C1 segment of cervical spinal cord (tissue), 14 donors: ENCODE results near the gene KCNJ6.
"Not testable (repeated sequence)": the region's sequence is repeated elsewhere in the genome, so short reads cannot be mapped to it uniquely, and the experiment has no call there.

Source experiments
- DNase-seq, 14 donors: peaks; one replicate each; lab custom pipeline; 2025; lab: John Stamatoyannopoulos, UW

KCNJ6 gene

DNA sequence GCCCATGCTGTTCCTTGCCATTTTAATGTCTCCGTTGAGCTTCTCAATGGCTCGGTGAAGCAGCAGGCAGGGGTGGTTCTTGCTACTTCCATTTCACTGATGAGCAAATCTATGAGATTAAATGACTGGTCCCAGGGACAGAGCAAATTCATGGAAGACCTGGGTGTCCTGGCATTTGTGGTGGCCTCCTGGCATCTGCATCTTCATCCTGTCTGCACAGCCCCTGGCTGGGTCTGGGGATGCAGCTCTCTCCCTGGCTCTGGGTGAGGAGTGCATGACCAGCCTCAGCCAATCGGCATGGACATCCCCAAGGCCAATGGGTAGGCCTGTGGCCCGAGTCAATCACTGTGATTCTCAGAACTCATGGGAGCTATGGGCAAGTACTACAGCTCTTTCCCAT is 261.7 kb downstream of the KCNJ6 start:
- DNase-seq: no peak

DNA sequence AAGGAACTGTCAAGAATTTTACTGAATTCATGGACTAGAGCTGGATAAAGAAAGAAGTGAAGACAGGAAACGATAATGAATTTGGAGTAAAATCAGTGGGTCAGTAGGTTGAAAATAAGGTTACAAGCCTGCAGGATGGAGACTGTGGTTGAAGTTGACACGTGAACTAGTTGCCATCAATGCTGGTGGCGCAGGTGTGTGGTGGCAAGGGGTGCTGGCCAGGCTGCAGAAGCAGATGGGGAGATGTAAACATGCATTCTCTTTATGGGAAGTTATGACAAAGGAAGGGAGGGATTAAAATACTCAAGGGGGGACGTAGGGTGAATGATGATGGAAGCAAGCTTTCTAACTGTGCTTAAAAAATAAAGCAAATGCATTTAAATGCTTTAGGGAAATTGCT is 263.1 kb downstream of the KCNJ6 start:
- DNase-seq: no peak

DNA sequence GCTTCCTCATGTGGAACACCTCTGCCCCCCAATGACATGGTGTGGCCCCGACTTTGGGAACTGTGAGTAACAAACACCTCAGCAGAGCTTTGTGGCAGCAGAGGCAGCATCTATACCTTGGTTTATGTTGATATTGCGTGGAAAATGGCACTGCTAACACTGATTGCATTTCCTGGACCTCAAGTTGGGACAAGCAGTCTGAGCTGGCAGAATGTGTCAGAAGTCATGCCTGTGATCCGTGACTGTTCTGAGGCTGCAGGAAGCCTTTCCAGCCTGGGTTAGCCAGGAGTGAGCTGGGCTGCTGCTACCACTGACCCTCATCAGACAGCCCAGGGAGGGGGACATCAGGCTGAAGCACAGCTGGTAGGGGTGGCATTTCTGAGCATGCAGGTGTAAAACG is 268.5 kb downstream of the KCNJ6 start:
- DNase-seq: no peak

DNA sequence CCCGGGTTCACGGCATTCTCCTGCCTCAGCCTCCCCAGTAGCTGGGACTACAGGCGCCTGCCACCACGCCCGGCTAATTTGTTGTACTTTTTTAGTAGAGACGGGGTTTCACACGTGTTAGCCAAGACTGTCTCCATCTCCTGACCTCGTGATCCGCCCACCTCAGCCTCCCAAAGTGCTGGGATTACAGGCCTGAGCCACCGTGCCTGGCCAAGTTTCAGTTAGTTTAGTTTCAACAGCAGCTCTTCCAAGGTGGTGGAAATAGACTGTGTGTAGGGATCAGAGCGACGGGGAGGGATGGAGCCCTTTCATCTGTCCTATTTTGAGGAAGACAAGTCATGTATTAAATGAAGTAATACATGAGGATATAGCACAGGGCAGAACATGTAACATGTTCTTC is 269.5 kb downstream of the KCNJ6 start:
- not testable (repeated sequence) for DNase-seq

DNA sequence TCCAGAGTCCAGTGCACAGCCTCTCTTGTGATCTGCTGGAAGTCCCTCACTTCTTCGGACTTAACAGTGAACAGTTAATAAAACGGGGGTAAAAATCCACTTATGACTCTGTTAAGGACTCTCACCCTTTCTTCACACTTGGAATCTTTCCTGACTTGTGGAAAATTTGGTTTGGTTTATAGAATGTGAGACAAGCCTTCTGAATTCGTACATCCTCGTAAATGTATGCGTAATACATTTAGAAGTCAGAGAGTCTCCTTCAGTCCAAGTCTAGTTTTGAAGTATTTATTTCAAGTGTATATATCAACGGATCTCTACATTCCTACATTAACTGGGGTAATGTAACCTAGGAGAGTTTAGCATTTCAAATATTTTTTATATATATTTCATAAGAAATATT is 270.4 kb downstream of the KCNJ6 start:
- DNase-seq: no peak

DNA sequence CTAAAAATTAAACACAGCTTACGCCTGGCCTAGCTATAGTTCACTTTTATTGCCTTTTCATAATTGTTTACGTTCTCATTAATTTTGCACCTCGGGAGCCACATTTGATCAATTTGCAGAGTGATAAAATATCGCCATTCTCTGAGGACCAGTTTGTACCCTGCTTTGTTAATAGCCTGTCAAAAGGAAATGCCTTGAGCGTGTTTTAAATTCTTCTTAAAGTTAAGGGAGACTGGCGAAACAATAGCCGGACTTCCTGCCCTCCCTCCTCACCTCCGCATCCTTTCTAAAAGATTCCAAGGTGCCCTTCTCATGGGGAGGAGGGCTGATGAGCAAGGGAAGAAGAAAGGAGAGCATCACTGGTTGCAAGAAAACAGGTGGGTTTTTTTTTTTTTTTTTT is 271.6 kb downstream of the KCNJ6 start:
- DNase-seq: no peak

DNA sequence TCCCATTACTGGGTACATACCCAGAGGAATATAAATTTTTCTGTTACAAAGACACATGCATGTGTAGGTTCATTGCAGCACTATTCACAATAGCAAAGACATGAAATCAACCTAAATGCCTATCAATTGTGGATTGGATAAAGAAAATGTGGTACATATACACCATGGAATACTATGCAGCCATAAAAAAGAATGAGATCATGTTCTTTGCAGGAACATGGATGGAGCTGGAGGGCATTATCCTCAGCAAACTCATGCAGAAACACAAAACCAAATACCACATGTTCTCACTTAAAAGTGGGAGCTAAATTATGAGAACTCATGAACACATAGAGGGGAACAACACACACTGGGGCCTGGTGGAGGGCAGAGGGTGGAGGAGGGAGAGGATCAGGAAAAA is 272.4 kb downstream of the KCNJ6 start:
- DNase-seq: not testable (repeated sequence)

DNA sequence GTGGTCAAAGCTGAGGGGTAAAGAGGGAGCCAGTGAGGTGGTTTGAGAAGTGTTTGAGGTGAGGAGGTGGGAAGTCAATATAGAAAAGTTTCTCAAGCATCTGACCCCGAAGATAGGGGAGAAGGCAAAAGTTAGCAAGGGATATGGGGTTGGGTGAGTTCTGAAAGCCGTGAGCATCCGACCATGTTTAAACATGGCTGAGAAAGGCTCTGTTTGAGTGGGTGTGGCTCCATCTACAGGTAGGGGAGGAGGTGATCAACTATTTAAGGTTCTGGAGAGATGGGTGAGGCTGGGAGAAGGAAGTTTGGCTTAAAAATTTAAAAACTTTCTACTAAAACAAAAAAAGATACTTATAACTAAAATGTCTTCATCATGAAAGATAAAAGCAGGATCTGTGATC is 273.8 kb downstream of the KCNJ6 start:
- no peak for DNase-seq

DNA sequence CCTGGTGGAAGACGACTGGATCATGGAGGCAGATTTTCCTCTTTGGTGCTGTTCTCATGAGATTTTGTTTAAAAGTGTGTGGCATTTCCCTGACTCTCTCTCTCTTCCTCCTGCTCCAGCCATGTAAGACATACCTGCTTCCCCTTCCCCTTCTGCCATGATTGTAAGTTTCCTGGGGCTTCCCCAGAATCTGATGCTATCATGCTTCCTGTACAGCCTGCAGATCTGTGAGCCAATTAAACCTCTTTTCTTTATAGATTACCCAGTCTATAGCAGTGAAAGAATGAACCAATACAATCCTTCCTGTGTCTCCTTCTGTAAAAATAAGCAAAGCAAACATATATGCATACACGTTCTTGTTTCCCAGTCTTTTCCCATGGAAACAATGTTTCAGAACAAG is 276.5 kb downstream of the KCNJ6 start:
- DNase-seq: no peak

DNA sequence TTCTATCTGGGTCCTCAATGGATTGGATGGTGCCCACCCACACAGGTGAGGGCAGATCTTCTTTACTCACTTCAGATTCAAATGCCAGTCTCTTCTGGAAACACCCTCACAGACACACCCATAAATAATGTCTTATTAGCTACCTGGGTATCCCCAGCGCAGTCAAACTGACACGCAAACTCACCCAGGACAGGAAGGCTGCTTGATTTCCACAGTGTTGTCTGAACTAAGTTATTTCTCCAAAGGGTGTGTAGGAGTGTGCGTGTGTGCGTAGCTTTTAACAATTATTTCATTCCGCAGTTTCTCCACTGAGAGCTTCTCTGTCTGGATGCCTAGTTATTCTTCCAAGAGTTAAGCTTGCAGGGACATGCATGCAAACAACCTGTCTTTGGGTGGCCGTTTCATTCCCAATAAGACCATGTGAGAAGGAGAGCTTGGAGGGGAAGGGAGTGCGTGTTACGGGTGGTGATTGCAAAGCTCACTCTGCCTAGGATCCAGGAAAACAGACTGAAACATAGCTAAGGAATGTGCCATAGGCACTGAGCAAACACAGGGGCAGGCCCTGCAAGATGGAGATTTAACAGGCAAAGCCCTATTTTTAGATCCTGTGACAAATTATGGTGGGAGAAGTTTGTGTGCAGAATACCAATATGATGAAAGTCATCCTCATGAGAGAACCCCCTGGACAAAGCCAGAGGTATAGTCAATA is 280.0 kb downstream of the KCNJ6 start:
- DNase-seq: no peak

DNA sequence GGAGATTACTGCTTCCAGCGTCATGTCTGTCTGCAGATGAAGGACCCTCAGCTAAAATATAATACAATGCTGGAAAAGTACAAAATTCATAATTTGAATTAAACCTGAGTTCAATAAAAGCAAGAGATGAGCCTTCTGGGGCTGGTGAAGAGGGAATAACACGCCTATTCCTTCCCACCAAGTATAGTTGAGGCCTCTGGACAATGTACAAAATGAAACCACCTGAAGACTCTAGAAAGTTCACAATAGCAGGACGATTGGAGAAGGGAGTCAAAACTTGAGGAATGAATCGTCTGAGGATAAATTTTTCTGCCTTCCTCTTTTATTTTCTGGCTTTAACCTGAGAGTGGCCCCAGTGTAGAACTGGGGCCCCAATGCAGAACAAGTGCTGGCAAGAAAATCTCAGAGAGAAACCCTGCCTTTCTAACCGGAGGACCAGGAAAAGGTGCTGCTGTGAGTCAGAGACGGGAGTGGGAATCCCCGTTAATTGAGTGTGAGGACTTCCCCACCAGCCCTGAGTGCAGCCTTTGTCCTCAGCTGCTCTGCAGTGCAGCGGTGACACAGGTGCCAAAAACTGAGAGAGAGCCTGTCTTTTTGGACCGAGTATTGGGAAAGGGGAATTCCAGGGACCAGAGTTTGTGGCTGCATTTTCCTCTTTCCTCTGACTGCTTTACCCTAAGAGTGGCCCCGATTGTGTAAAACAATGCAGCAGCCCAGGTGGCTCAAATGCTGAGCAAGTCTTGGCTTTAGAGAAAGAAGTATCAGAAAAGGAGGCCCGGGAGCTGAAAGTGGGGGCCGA is 284.7 kb downstream of the KCNJ6 start:
- DNase-seq: peak in 1 of 14 donors; percentile 2

DNA sequence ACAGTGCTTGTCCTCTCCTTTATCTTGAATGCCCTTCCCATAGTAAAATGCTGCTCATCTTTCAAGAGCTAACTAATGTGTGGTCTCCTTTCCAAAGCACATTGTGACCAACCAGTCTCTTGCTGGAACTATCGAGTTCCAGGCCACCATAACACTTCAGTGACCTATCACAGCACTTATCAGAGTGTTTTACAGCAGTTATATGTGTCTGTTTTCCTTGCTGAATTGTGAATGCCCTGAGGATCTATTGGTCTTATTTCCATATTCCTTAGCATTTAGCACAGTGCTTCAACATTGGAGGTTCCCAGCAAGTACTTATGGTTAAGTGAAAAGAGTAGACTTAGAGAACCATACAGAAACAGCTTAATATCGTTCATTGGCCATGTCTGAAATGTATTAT is 285.4 kb downstream of the KCNJ6 start:
- no peak for DNase-seq

DNA sequence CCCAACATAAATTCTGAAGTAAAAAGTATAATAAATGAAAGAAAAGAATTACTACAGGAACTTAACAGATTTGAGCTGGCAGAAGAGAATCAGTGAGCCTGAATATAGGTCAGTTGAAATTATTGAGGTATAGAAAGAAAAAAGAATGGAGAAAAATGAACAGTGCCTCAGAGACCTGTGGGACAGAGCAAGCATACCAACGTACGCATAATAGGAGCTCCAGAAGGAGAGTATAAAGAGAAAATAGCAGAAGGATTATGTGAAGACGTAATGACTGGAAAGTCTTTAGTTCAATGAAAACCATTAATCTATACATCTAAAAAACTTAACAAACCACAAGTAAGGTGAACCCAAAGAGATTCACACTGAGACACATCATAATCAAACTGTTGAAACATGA is 287.9 kb downstream of the KCNJ6 start:
- DNase-seq: no peak

DNA sequence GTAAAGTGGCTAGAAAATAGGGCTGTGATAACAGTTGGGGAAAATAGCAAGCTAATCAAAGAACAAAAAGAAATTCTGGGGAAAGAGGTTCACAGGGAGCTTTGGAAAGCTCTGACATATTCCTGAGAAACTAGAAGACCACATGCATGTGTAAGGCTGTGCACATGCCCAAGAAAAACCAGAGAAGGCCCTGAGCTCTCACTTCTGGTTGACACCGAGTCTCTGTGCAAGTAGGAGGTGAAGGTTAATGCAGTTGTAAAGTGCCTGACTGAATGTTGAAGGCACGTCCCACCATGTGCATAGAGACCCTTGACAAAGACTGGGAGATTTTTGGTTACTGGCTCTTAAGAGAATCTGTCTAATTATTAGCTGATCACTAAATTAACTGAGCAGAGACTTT is 288.7 kb downstream of the KCNJ6 start:
- DNase-seq: no peak

DNA sequence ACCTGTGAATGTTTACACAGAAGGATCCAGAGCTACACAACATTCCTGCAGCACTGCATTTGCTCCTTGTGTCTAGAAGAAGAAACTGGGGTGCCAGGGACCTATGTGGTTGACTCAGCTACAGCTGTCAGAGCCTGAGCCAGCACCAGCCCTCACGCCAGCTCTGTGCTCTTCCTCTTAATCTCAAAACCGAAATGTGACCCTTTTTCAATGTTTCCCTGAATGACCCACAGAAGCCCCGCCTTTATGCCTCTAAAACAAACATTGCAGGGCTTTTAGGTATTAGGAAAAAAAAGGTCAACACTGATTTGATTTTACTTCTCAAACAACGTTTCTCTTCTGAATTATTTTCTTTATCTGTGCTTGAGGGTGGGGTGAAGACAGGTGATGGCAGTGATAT is 289.2 kb downstream of the KCNJ6 start:
- no peak for DNase-seq

DNA sequence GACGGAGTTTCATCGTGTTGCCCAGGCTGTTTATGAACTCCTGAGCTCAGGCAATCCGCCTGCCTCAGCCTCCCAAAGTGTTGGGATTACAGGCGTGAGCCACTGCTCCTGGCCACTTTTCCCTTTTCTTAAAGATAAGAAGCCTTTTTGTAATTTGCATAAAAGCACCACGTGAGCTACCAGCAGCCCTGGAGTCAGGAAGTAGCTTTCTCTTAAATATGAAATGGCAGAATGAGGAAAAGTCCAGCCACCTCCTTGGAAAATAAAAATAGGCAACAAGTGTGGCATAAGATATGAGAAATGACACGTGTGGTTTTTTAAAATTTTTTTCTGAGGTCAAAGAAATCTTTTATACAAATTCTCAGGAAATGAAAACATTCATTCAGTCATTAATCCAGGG is 289.9 kb downstream of the KCNJ6 start:
- DNase-seq: no peak

DNA sequence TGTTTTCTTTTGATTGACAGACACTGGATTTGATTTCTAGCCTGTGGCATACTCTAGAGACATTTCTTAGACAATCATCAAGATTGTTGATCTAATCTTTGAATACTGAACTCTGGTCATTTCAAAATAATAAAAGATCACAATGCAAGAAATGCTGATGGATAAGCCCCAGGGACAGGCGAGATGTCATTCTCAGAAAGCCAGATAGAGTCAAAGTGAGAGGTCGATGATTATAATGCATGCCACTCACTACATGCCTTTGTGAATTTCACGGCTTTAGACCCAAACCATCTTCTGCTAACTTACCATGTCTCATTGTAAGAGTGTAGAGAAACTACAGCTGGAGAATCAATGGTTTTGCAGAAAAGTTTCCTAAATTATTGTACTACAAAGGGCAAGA is 292.6 kb downstream of the KCNJ6 start:
- DNase-seq: no peak

DNA sequence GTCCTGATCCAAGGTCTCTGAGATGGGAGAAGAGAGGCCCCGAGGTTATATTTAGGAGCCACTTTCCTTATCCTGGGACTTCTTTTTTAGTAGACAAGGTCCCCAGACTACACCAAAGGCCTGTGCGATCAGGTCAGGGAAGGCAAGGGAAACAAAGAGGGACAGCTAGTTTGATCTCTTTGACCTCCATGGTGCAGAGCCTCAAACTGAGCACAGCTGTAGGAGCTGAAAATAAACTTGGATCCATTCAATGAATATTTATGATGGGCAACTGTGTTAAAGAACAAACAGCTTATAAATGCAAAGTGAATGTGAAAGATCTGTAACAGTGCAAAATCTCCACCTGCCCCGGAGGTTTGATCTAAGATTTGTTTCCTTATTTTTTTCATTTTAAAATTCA is 293.1 kb downstream of the KCNJ6 start:
- DNase-seq: no peak

DNA sequence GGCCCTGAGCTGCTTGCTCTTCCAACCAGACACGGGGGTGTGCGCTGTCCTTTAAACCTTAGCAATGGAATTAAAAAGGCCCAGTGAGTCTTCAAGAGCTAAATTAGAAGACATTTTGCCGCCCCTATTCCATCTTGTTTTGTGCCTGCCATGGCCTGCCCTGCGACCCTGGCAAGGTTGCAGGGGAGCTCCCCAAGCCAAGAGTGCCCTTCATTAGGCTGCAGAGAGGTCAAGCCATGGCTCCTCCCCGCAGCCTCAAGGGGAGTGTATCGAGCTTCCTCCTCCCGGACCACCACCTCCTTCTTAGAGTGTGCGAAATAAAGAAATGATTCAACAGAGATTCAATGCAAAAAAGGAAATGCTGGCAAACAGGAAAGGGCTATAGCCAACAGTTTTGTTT is 293.5 kb downstream of the KCNJ6 start:
- no peak for DNase-seq

DNA sequence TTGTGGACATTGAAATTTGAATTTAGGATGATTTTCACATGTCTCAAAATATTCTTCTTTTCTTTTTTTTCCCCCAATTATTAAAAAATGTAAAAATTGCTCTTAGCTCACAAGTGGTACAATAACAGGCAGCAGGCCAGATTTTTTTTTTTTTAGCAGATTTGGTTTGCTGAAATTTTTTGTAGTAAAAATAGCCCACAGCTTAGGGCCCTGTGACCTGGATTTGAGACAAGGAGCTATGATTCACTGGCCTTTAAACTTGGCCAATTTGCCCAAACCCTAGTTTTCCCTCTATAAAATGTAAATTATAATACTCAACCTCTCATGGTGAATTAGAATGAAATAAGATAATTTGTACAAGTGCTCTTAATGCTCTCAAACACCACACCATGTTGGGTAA is 295.9 kb downstream of the KCNJ6 start:
- DNase-seq: no peak

DNA sequence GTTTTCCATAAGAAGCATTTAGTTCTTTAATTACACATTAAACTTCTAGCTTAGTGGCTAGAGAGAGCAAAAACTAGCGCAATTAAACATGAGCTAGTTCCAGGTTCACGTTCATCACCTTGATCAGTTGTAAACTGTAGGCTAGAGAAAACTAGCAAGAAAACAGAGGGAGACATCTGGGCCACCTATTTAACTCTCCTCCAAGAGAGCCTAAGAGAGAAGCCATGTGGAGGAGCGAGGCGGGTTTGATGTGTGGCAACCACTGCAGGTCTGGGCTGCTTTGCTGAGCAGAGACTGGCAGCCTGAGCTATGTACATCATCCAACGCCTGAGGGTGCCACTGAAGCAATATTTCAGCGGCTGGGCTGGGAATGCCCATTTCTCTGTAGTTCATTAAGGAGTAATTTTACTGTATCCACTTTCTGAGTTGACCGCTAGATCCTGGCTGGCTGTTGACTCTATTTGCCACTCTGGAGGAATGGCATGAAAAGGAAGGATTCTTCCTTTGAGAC is 296.7 kb downstream of the KCNJ6 start:
- DNase-seq: no peak

DNA sequence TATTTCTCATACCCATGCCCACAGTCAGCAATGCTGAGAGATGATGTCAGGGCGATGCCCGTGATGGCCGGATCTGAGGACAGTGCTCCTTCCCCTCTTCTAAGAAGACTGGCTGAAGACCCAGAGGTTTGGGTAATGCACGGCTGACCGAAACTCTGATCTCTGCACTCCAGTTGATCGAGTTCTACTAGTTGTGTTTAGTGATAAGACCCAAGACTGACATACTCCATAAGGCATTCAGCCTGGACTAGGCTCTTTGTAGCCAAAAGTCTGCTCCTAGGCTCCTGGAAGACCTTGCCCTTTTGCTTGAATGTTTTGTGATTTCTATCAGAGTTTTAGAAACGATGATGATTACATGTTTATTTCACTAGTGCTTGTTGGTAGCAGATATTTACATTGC is 298.2 kb downstream of the KCNJ6 start:
- no peak for DNase-seq

DNA sequence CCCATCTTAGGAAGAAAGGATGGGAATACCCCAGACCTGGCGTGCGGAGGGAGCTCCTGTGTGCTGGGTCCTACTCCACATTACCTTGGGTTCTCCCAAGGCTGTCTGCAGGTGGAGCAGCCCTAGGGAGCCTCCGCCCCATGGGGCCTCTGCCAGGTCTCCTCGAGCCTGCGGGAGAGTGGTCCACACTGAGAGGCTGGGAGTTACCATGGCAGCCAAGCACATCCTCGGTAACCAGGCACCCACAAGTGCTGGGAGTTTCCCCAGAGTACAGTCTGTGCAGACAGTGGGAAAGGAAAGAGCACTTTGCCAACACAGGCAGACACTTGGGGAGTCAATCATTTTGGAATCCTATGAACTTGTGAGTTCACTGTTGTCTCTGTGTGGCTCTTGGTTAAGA is 300.3 kb downstream of the KCNJ6 start:
- no peak for DNase-seq
